ENCODE data around the gene CADM2.

- TF ChIP-seq CTCF (IDR thresholded peaks at IDR 0.05) (no peak), POLR2A (IDR thresholded peaks at IDR 0.05) (no peak)
Measured at GRCh38 chr3:85726241-85726640, 767.5 kb downstream of the CADM2 start.
